HepG2 (cell line): ENCODE results near the gene SRSF1. TPM values are rescaled to one million over a fixed set of nuclear protein-coding genes. Genes with fewer than 3 reads are reported as not detected.

ENCODE experiments used
- HNRNPUL1 ChIP-seq: fragments of 200-400 bp; formaldehyde crosslinking; IDR thresholded peaks from 2 replicates; pipeline ENCODE4 v1.6.1; 2017; ENCODE audit warnings: low read depth, mild to moderate bottlenecking, low read length, moderate library complexity
- HOXD1 ChIP-seq: sonication (generic); formaldehyde crosslinking; IDR thresholded peaks from 2 replicates; pipeline ENCODE4 v1.5.0; 2020; ENCODE audit warnings: missing genetic modification reagents
- MYNN ChIP-seq: sonication (generic); formaldehyde crosslinking; IDR thresholded peaks from 2 replicates; pipeline ENCODE4 v1.4.0; 2020; ENCODE audit warnings: mild to moderate bottlenecking, low read depth, missing genetic modification reagents
- SIX1 ChIP-seq: sonication (generic); formaldehyde crosslinking; IDR thresholded peaks from 2 replicates; pipeline ENCODE4 v1.4.0; 2020; ENCODE audit warnings: missing genetic modification reagents, borderline replicate concordance
- THAP7 ChIP-seq: sonication (generic); formaldehyde crosslinking; IDR thresholded peaks from 2 replicates; pipeline ENCODE4 v1.8.1; 2023; ENCODE audit warnings: mild to moderate bottlenecking, missing genetic modification reagents
- ZBTB44 ChIP-seq: sonication (generic); formaldehyde crosslinking; IDR thresholded peaks from 2 replicates; pipeline ENCODE4 v1.4.0; 2020; ENCODE audit warnings: missing genetic modification reagents
- ZNF34 ChIP-seq: sonication (generic); formaldehyde crosslinking; IDR thresholded peaks from 2 replicates; pipeline ENCODE4 v1.4.0; 2020; ENCODE audit warnings: mild to moderate bottlenecking, missing genetic modification reagents, borderline replicate concordance
- ZNF362 ChIP-seq: sonication (generic); formaldehyde crosslinking; IDR thresholded peaks from 2 replicates; pipeline ENCODE4 v1.4.0; 2020; ENCODE audit warnings: missing genetic modification reagents, mild to moderate bottlenecking, borderline replicate concordance
- ZSCAN25 ChIP-seq: sonication (generic); formaldehyde crosslinking; IDR thresholded peaks from 2 replicates; pipeline ENCODE4 v1.8.0; 2022; ENCODE audit warnings: mild to moderate bottlenecking, missing genetic modification reagents
- polyA plus RNA-seq, 8 experiments: library from polyadenylated mRNA; depleted of rRNA in 3 of 8; stranded (reverse) in 7 of 8; unstranded in 1 of 8; fragments of >200 nt; fragmentation: Illumina TruSeq in 4 of 8; extraction: Trizol in 4 of 8; gene quantifications; 2 replicates each; pipeline versions ENCODE4 v1.2.1 to v1.2.3, GENCODE V29; 2011 to 2016; ENCODE audit warnings: low read depth in 4 of 8, missing spikeins in 1 of 8, mixed read lengths in 1 of 8; ENCODE audit not compliant: insufficient read depth in 1 of 8
- total RNA-seq, 5 experiments: library from RNA; depleted of rRNA; stranded (reverse); fragments of >200 nt; fragmentation: Illumina TruSeq; extraction: Trizol; gene quantifications; 2 replicates each; pipeline ENCODE4 v1.2.3, GENCODE V29; 2016; ENCODE audit warnings: low read depth in 1 of 5
- TF ChIP-seq, protein P1 (sequence below): sonication (generic); formaldehyde crosslinking; IDR thresholded peaks from 2 replicates; pipeline ENCODE4 v1.5.0; 2020; ENCODE audit warnings: mild to moderate bottlenecking, missing genetic modification reagents
- TF ChIP-seq, protein P2 (sequence below): sonication (generic); formaldehyde crosslinking; IDR thresholded peaks from 2 replicates; pipeline ENCODE4 v1.8.1; 2023; ENCODE audit warnings: mild to moderate bottlenecking, inconsistent platforms, moderate library complexity, missing genetic modification reagents, borderline replicate concordance
- TF ChIP-seq, protein P3 (sequence below): sonication (generic); formaldehyde crosslinking; IDR thresholded peaks from 2 replicates; pipeline ENCODE4 v1.9.0; 2021; ENCODE audit warnings: mild to moderate bottlenecking, missing genetic modification reagents

SRSF1 gene
- total and polyA plus RNA-seq, 2 of the 13 experiments (the other 11 are each of a cell fraction or from before 2014, with no cell fraction given): 142 to 445 TPM

- TF ChIP-seq ZNF34 (CRISPR knock-in tag) (peak; percentile 68; the same call in 1 of the 2 replicates), ZBTB44 (CRISPR knock-in tag) (peak; percentile 16; the same call in 1 of the 2 replicates), HOXD1 (peak; percentile 13; the same call in 1 of the 2 replicates), SIX1 (CRISPR knock-in tag) (peak; percentile 48), THAP7 (CRISPR knock-in tag) (peak; percentile 94; the same call in 1 of the 2 replicates), HNRNPUL1 (0 out of 2 replicates have a peak, but pooled peaks have one; percentile 26), ZSCAN25 (CRISPR knock-in tag) (peak; percentile 85), MYNN (CRISPR knock-in tag) (no peak; the same call in 1 of the 2 replicates), ZNF362 (CRISPR knock-in tag) (peak; percentile 89)
- TF ChIP-seq, protein P1, sequence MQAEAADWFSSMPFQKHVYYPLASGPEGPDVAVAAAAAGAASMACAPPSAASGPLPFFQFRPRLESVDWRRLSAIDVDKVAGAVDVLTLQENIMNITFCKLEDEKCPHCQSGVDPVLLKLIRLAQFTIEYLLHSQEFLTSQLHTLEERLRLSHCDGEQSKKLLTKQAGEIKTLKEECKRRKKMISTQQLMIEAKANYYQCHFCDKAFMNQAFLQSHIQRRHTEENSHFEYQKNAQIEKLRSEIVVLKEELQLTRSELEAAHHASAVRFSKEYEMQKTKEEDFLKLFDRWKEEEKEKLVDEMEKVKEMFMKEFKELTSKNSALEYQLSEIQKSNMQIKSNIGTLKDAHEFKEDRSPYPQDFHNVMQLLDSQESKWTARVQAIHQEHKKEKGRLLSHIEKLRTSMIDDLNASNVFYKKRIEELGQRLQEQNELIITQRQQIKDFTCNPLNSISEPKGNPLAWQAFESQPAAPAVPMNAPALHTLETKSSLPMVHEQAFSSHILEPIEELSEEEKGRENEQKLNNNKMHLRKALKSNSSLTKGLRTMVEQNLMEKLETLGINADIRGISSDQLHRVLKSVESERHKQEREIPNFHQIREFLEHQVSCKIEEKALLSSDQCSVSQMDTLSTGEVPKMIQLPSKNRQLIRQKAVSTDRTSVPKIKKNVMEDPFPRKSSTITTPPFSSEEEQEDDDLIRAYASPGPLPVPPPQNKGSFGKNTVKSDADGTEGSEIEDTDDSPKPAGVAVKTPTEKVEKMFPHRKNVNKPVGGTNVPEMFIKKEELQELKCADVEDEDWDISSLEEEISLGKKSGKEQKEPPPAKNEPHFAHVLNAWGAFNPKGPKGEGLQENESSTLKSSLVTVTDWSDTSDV (CRISPR knock-in tag): 0 out of 2 replicates have a peak, but pooled peaks have one; percentile 38
- TF ChIP-seq, protein P2, sequence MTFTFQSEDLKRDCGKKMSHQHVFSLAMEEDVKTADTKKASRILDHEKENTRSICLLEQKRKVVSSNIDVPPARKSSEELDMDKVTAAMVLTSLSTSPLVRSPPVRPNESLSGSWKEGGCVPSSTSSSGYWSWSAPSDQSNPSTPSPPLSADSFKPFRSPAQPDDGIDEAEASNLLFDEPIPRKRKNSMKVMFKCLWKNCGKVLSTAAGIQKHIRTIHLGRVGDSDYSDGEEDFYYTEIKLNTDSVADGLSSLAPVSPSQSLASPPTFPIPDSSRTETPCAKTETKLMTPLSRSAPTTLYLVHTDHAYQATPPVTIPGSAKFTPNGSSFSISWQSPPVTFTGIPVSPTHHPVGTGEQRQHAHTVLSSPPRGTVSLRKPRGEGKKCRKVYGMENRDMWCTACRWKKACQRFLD: peak; percentile 98
- TF ChIP-seq, protein P3, sequence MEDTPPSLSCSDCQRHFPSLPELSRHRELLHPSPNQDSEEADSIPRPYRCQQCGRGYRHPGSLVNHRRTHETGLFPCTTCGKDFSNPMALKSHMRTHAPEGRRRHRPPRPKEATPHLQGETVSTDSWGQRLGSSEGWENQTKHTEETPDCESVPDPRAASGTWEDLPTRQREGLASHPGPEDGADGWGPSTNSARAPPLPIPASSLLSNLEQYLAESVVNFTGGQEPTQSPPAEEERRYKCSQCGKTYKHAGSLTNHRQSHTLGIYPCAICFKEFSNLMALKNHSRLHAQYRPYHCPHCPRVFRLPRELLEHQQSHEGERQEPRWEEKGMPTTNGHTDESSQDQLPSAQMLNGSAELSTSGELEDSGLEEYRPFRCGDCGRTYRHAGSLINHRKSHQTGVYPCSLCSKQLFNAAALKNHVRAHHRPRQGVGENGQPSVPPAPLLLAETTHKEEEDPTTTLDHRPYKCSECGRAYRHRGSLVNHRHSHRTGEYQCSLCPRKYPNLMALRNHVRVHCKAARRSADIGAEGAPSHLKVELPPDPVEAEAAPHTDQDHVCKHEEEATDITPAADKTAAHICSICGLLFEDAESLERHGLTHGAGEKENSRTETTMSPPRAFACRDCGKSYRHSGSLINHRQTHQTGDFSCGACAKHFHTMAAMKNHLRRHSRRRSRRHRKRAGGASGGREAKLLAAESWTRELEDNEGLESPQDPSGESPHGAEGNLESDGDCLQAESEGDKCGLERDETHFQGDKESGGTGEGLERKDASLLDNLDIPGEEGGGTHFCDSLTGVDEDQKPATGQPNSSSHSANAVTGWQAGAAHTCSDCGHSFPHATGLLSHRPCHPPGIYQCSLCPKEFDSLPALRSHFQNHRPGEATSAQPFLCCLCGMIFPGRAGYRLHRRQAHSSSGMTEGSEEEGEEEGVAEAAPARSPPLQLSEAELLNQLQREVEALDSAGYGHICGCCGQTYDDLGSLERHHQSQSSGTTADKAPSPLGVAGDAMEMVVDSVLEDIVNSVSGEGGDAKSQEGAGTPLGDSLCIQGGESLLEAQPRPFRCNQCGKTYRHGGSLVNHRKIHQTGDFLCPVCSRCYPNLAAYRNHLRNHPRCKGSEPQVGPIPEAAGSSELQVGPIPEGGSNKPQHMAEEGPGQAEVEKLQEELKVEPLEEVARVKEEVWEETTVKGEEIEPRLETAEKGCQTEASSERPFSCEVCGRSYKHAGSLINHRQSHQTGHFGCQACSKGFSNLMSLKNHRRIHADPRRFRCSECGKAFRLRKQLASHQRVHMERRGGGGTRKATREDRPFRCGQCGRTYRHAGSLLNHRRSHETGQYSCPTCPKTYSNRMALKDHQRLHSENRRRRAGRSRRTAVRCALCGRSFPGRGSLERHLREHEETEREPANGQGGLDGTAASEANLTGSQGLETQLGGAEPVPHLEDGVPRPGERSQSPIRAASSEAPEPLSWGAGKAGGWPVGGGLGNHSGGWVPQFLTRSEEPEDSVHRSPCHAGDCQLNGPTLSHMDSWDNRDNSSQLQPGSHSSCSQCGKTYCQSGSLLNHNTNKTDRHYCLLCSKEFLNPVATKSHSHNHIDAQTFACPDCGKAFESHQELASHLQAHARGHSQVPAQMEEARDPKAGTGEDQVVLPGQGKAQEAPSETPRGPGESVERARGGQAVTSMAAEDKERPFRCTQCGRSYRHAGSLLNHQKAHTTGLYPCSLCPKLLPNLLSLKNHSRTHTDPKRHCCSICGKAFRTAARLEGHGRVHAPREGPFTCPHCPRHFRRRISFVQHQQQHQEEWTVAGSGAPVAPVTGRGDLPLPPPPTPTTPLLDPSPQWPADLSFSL: no peak
Measured at GRCh38 chr17:58006924-58007780, at the start of gene SRSF1 (continued).
